Smooth muscle cell of the brain vasculature (primary cell): Measurements from ENCODE around the gene DNM1.

Experiments
- DNase-seq: peaks from one replicate; pipeline ENCODE4 v3.0.0-alpha.2; 2012; ENCODE audit warnings: low read depth, low spot score

The DNM1 gene

GRCh38 chr9:128250839-128251731, 47.9 kb downstream of the DNM1 start:
- DNase-seq = no peak

GRCh38 chr9:128251732-128252100, 48.5 kb downstream of the DNM1 start:
- no peak for DNase-seq

- no peak for DNase-seq
Measured at GRCh38 chr9:128252317-128253139, 49.3 kb downstream of the DNM1 start.

GRCh38 chr9:128253140-128253990, 50.2 kb downstream of the DNM1 start:
- DNase-seq = no peak

GRCh38 chr9:128253991-128254346, 50.8 kb downstream of the DNM1 start:
- DNase-seq = no peak

- no peak for DNase-seq
Measured at GRCh38 chr9:128254362-128254761, 51.2 kb downstream of the DNM1 start.

GRCh38 chr9:128254855-128255759, 51.9 kb downstream of the DNM1 start:
- no peak for DNase-seq

- no peak for DNase-seq
Measured at GRCh38 chr9:128257086-128257825, 54.1 kb downstream of the DNM1 start.

- no peak for DNase-seq
Measured at GRCh38 chr9:128257907-128258306, 54.7 kb downstream of the DNM1 start.

- DNase-seq = no peak
Measured at GRCh38 chr9:128258326-128258725, 55.1 kb downstream of the DNM1 start.

- no peak for DNase-seq
Measured at GRCh38 chr9:128259156-128259555, 56.0 kb downstream of the DNM1 start.

GRCh38 chr9:128260340-128260739, 57.2 kb downstream of the DNM1 start:
- DNase-seq = no peak

- DNase-seq = no peak
Measured at GRCh38 chr9:128262687-128263086, 59.5 kb downstream of the DNM1 start.

GRCh38 chr9:128265348-128265847, 62.2 kb downstream of the DNM1 start:
- no peak for DNase-seq

GRCh38 chr9:128266868-128267590, 63.9 kb downstream of the DNM1 start:
- no peak for DNase-seq

- DNase-seq = no peak
Measured at GRCh38 chr9:128271112-128271511, 67.9 kb downstream of the DNM1 start.

- DNase-seq = no peak
Measured at GRCh38 chr9:128271512-128271911, 68.3 kb downstream of the DNM1 start.

- no peak for DNase-seq
Measured at GRCh38 chr9:128274245-128274644, 71.1 kb downstream of the DNM1 start.
